Measurements from ENCODE around the gene CDH4. TPM values are rescaled to one million over a fixed set of nuclear protein-coding genes. Genes with fewer than 3 reads are reported as not detected.

CDH4 gene
- polyA plus RNA-seq, 1 donor (not counting 4 experiments of a cell fraction or from before 2014, with no cell fraction given), result 2.2 TPM

GRCh38 chr20:61360940-61361339 is 108.9 kb downstream of the CDH4 start:
- Histone ChIP-seq H3K79me2 (ENCODE audit: control insufficient read depth, insufficient read depth, low read length) (no peaks in the 10 kb centered on the region), H3K9ac (ENCODE audit: control insufficient read depth, extremely low read depth, insufficient read depth, low read length) (no peak overlapping the region), H3K4me1 (ENCODE audit: control insufficient read depth, extremely low read depth, insufficient read depth, low read length) (peaks cover 11% of the 10 kb centered on the region), H3K27ac (ENCODE audit: control insufficient read depth, insufficient read depth, low read length) (no peak overlapping the region), H3K36me3 (ENCODE audit: control insufficient read depth in 2 of 2, extremely low read depth in 1 of 2, insufficient read depth in 2 of 2, low read length in 2 of 2) (peaks cover 5 to 10% of the 10 kb centered on the region in 2 experiments), H3K27me3 (ENCODE audit: control insufficient read depth, extremely low read depth, insufficient read depth, low read length) (no peaks in the 10 kb centered on the region), H2AFZ (ENCODE audit: control insufficient read depth, low read length) (no peak overlapping the region), H3K9me1 (ENCODE audit: control insufficient read depth, extremely low read depth, insufficient read depth, low read length) (no peaks in the 10 kb centered on the region), H3K4me3 (ENCODE audit: control insufficient read depth in 2 of 3, extremely low read depth in 1 of 3, insufficient read depth in 2 of 3, low read depth in 1 of 3, low read length in 3 of 3) (no peak overlapping the region), H4K20me1 (ENCODE audit: control insufficient read depth, extremely low read depth, insufficient read depth, low read length) (peaks cover 6% of the 10 kb centered on the region), H3K9me3 (ENCODE audit: control insufficient read depth, low read depth, low read length) (no peaks in the 10 kb centered on the region), H3K4me2 (ENCODE audit: control insufficient read depth, extremely low read depth, insufficient read depth, low read depth, low read length) (no peak overlapping the region)
- FAIRE-seq (no peak), DNase-seq (ENCODE audit: low read depth, low spot score) (no peak)
- dilution Hi-C loops (cut with MboI; ENCODE audit: extremely low pct_ligation_motif_present, low sequenced_read_pairs), result no loop called here
- TF ChIP-seq CTCF (optimal IDR thresholded peaks at IDR 0.05 in 1 of 3, IDR thresholded peaks at IDR 0.05 in 1 of 3, conservative IDR thresholded peaks at IDR 0.05 in 1 of 3; ENCODE audit: extremely low read depth in 1 of 3, insufficient read depth in 2 of 3, low read length in 3 of 3) (no peak), EZH2 (IDR thresholded peaks at IDR 0.05; ENCODE audit: low read length) (no peak)

GRCh38 chr20:61361501-61361900 is 109.4 kb downstream of the CDH4 start:
- H3K9me3 ChIP-seq (ENCODE audit: control insufficient read depth, low read depth, low read length), result no peaks in the 10 kb centered on the region
- H3K36me3 ChIP-seq (ENCODE audit: control insufficient read depth in 2 of 2, extremely low read depth in 1 of 2, insufficient read depth in 2 of 2, low read length in 2 of 2), result peaks cover 5 to 10% of the 10 kb centered on the region in 2 experiments
- H3K9ac ChIP-seq (ENCODE audit: control insufficient read depth, extremely low read depth, insufficient read depth, low read length), result no peak overlapping the region
- no peak overlapping the region for H3K4me2 ChIP-seq (ENCODE audit: control insufficient read depth, extremely low read depth, insufficient read depth, low read depth, low read length)
- H3K4me3 ChIP-seq (ENCODE audit: control insufficient read depth in 2 of 3, extremely low read depth in 1 of 3, insufficient read depth in 2 of 3, low read depth in 1 of 3, low read length in 3 of 3), result no peak overlapping the region
- no peak overlapping the region for H2AFZ ChIP-seq (ENCODE audit: control insufficient read depth, low read length)
- H3K27ac ChIP-seq (ENCODE audit: control insufficient read depth, insufficient read depth, low read length), result no peak overlapping the region
- FAIRE-seq (no peak), DNase-seq (ENCODE audit: low read depth, low spot score) (no peak)
- no peaks in the 10 kb centered on the region for H3K9me1 ChIP-seq (ENCODE audit: control insufficient read depth, extremely low read depth, insufficient read depth, low read length)
- TF ChIP-seq CTCF (optimal IDR thresholded peaks at IDR 0.05 in 1 of 3, IDR thresholded peaks at IDR 0.05 in 1 of 3, conservative IDR thresholded peaks at IDR 0.05 in 1 of 3; ENCODE audit: extremely low read depth in 1 of 3, insufficient read depth in 2 of 3, low read length in 3 of 3), result no peak
- TF ChIP-seq EZH2 (IDR thresholded peaks at IDR 0.05; ENCODE audit: low read length), result no peak
- dilution Hi-C loops (cut with MboI; ENCODE audit: extremely low pct_ligation_motif_present, low sequenced_read_pairs), result no loop called here
- H3K27me3 ChIP-seq (ENCODE audit: control insufficient read depth, extremely low read depth, insufficient read depth, low read length), result no peaks in the 10 kb centered on the region
- no peaks in the 10 kb centered on the region for H3K79me2 ChIP-seq (ENCODE audit: control insufficient read depth, insufficient read depth, low read length)
- H3K4me1 ChIP-seq (ENCODE audit: control insufficient read depth, extremely low read depth, insufficient read depth, low read length), result peaks cover 11% of the 10 kb centered on the region
- H4K20me1 ChIP-seq (ENCODE audit: control insufficient read depth, extremely low read depth, insufficient read depth, low read length), result peaks cover 6% of the 10 kb centered on the region

All from keratinocyte (primary cell).